HEK293 (cell line): ENCODE results near the gene THEM5.

Experiments
- BCL11A ChIP-seq: fragments of 450-650 bp; formaldehyde crosslinking; IDR thresholded peaks from 2 replicates; pipeline ENCODE4 v1.5.1; 2016; ENCODE audit warnings: low read depth, missing biosample characterization, missing genetic modification characterization
- TRIM28 ChIP-seq: IDR thresholded peaks from 2 replicates; pipeline ENCODE4 v1.6.1; 2011; ENCODE audit warnings: low read length, control low read depth, borderline replicate concordance
- ZBTB26 ChIP-seq: fragments of 450-650 bp; formaldehyde crosslinking; optimal IDR thresholded peaks from 2 replicates; pipeline ENCODE3; 2016; ENCODE audit warnings: missing biosample characterization, mild to moderate bottlenecking, missing genetic modification characterization
- ZFP69B ChIP-seq: fragments of 450-650 bp; formaldehyde crosslinking; IDR thresholded peaks from 2 replicates; pipeline ENCODE4 v1.5.1; 2016; ENCODE audit warnings: missing biosample characterization, missing genetic modification characterization
- ZNF274 ChIP-seq, 2 experiments: fragments of 200-500 bp in 1 of 2; fragments of 450-650 bp in 1 of 2; sonication (Bioruptor generic) in 1 of 2; formaldehyde crosslinking in 1 of 2; IDR thresholded peaks; 2 replicates each; pipeline versions ENCODE4 v1.5.1 to v1.6.1; 2014 to 2016; ENCODE audit warnings: borderline replicate concordance in 1 of 2, inconsistent platforms in 1 of 2, low read length in 1 of 2, missing biosample characterization in 1 of 2, missing genetic modification characterization in 1 of 2
- ZNF530 ChIP-seq: fragments of 450-650 bp; formaldehyde crosslinking; IDR thresholded peaks from 2 replicates; pipeline ENCODE4 v1.5.1; 2016; ENCODE audit warnings: low read depth, missing biosample characterization, missing genetic modification characterization
- ZNF677 ChIP-seq: fragments of 450-650 bp; IDR thresholded peaks from 2 replicates; pipeline ENCODE4 v1.5.0; 2018; ENCODE audit warnings: missing biosample characterization, mild to moderate bottlenecking, missing genetic modification characterization, moderate library complexity
- TF ChIP-seq, protein P1 (sequence below): fragments of 450-650 bp; formaldehyde crosslinking; IDR thresholded peaks from 2 replicates; pipeline ENCODE4 v1.5.1; 2016; ENCODE audit warnings: missing biosample characterization, missing genetic modification characterization
- TF ChIP-seq, protein P2 (sequence below): fragments of 450-650 bp; formaldehyde crosslinking; IDR thresholded peaks from 2 replicates; pipeline ENCODE4 v1.5.1; 2016; ENCODE audit warnings: missing biosample characterization, missing genetic modification characterization

- TF ChIP-seq ZNF274 (IDR thresholded peaks at IDR 0.05; ENCODE audit: low read length) (no peak), ZNF274 (tag by site-specific recombination; IDR thresholded peaks at IDR 0.05; ENCODE audit: borderline replicate concordance) (no peak), ZNF530 (no peak), TRIM28 (no peak), ZFP69B (tag by site-specific recombination) (no peak), ZBTB26 (tag by site-specific recombination) (no peak), BCL11A (tag by site-specific recombination) (no peak), ZNF677 (no peak)
- TF ChIP-seq, protein P1, sequence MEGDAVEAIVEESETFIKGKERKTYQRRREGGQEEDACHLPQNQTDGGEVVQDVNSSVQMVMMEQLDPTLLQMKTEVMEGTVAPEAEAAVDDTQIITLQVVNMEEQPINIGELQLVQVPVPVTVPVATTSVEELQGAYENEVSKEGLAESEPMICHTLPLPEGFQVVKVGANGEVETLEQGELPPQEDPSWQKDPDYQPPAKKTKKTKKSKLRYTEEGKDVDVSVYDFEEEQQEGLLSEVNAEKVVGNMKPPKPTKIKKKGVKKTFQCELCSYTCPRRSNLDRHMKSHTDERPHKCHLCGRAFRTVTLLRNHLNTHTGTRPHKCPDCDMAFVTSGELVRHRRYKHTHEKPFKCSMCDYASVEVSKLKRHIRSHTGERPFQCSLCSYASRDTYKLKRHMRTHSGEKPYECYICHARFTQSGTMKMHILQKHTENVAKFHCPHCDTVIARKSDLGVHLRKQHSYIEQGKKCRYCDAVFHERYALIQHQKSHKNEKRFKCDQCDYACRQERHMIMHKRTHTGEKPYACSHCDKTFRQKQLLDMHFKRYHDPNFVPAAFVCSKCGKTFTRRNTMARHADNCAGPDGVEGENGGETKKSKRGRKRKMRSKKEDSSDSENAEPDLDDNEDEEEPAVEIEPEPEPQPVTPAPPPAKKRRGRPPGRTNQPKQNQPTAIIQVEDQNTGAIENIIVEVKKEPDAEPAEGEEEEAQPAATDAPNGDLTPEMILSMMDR (tag by site-specific recombination): no peak
- TF ChIP-seq, protein P2, sequence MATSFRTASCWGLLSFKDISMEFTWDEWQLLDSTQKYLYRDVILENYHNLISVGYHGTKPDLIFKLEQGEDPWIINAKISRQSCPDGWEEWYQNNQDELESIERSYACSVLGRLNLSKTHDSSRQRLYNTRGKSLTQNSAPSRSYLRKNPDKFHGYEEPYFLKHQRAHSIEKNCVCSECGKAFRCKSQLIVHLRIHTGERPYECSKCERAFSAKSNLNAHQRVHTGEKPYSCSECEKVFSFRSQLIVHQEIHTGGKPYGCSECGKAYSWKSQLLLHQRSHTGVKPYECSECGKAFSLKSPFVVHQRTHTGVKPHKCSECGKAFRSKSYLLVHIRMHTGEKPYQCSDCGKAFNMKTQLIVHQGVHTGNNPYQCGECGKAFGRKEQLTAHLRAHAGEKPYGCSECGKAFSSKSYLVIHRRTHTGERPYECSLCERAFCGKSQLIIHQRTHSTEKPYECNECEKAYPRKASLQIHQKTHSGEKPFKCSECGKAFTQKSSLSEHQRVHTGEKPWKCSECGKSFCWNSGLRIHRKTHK: no peak
Observed at GRCh38 chr1:151864411-151864810, 10.9 kb upstream of the THEM5 start.
